Coronary artery (tissue), 2 donors: ENCODE measurements around the gene AGBL1.

ENCODE experiments used
- DNase-seq: peaks from one replicate; pipeline ENCODE4 v3.0.0-alpha.2; 2017; ENCODE audit warnings: low spot score
- H3K27ac ChIP-seq, 2 donors: fragments of 200-600 bp; sonication (generic); one replicate each; pipeline ENCODE4 v1.5.1; 2016 to 2019
- H3K4me3 ChIP-seq: fragments of 200-600 bp; sonication (generic); 2 replicates; pipeline ENCODE4 v1.5.1; 2016; ENCODE audit warnings: mild to moderate bottlenecking, moderate library complexity
- CTCF ChIP-seq: fragments of 200-600 bp; sonication (generic); IDR thresholded peaks from one replicate; pipeline ENCODE4 v1.5.1; 2019; ENCODE audit warnings: antibody characterized with exemption

AGBL1 gene

GRCh38 chr15:86892774-86893449, 813.2 kb downstream of the AGBL1 start:
- no peak overlapping the region for H3K4me3 ChIP-seq
- H3K27ac ChIP-seq: no peak overlapping the region
- TF ChIP-seq CTCF: no peak
- DNase-seq: no peak

- no peak overlapping the region for H3K27ac ChIP-seq
- TF ChIP-seq CTCF: no peak
- DNase-seq: no peak
- no peak overlapping the region for H3K4me3 ChIP-seq
These were observed 814.6 kb downstream of the AGBL1 start for GRCh38 chr15:86894269-86894668.

- no peak for DNase-seq
- no peak for TF ChIP-seq CTCF
- Histone ChIP-seq H3K27ac (no peak overlapping the region), H3K4me3 (no peak overlapping the region)
These were observed 824.2 kb downstream of the AGBL1 start for GRCh38 chr15:86903642-86904421.

- Histone ChIP-seq H3K4me3 (no peak overlapping the region), H3K27ac (no peak overlapping the region)
- DNase-seq: no peak
These were observed 826.1 kb downstream of the AGBL1 start for GRCh38 chr15:86905625-86906256.

GRCh38 chr15:86906376-86906775, 826.7 kb downstream of the AGBL1 start:
- TF ChIP-seq CTCF: no peak
- H3K27ac ChIP-seq: no peak overlapping the region
- H3K4me3 ChIP-seq: no peak overlapping the region
- no peak for DNase-seq

More at GRCh38 chr15:86905625-86906256, 826.1 kb downstream of the AGBL1 start:
- no peak for TF ChIP-seq CTCF

GRCh38 chr15:86911022-86911421, 831.4 kb downstream of the AGBL1 start:
- Histone ChIP-seq H3K4me3 (no peak overlapping the region), H3K27ac (no peak overlapping the region)
- no peak for TF ChIP-seq CTCF
- no peak for DNase-seq
